Embryonic facial prominence (tissue), 1 donor: ENCODE results near the gene CLEC19A.
"Not testable (repeated sequence)": the region's sequence is repeated elsewhere in the genome, so short reads cannot be mapped to it uniquely, and the experiment has no call there.

Source experiments
- DNase-seq: peaks from one replicate; pipeline ENCODE4 v3.0.0-alpha.2; 2016; ENCODE audit errors: extremely low spot score

Gene CLEC19A

DNA sequence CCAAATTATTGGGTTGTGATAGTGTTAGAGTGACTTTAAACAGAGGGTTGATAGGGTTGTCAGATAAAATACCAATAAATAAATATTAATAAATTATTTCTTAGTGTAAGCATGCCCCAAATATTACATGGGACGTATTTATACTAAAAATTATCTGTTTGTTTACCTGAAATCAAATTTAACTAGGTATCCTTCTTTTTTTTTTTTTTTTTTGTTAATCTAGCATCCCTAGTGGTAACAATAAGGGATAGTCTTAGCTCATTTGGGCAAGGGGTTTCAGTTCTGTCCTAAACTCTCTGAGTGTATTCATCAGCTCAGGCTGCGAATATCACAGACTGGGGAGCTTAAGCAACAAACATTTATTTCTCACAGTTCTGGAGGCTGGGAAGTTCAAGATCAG is 1.3 kb downstream of the CLEC19A start:
- no peak for DNase-seq

DNA sequence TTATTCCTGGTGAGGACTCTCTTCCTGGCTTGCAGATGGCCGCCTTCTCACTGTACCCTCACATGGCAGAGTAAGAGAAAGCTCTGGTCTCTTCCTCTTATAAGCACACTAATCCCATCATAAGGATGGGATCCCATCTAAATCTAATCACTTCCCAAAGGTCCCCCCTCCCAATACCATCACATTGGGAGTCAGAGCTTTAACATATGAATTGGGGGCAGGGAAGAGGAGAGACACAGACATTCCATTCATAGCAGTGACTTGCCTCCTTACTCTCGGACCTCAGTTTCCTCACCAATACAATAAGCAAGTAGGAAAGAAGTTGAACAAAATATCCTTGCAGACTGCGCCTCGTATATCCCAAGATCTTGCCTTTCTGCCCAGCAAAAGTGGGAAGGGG is 1.7 kb downstream of the CLEC19A start:
- DNase-seq, result no peak

DNA sequence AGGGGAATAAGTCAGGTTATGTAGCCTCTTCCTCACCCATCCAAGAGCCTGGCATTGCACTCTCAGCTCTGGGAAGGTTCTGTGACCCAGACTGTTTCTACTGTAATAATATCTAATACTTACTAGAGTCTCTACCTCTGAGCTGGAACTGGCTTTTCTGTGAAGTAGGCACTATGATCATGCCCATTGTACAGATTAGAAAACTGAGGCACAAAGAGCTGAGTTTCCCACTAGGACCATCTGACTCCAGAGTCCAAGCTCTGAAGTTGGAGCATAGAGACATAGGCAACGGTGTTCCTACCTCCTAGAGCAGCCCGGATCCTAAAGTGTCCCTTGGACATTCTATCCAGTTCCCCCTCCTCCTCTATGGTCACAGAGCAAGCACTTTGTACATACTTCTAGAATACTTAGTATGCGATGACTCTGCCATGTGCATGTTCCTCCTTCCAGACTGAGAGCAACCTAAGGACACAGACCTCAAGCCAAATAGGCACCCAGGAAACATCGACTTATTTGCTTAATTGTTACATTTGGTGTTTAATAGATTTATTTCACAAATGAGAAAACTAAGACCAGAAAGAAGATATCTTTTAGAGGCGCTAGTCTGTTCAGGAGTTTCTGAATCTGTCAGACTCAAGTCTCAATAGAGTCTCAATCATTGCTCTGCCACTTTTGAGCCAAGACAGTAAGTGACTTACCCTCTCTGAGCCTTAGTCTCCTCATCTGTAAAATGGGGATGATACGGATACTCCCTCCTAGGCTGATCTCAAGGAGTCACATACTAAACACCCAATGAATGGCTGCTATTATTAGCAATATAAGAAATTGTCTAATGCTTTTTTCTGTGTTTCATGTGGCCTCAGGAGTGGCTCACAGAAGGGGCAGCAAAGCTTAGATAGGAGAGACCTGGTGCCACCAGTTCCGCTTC is 3.6 kb downstream of the CLEC19A start:
- no peak for DNase-seq

DNA sequence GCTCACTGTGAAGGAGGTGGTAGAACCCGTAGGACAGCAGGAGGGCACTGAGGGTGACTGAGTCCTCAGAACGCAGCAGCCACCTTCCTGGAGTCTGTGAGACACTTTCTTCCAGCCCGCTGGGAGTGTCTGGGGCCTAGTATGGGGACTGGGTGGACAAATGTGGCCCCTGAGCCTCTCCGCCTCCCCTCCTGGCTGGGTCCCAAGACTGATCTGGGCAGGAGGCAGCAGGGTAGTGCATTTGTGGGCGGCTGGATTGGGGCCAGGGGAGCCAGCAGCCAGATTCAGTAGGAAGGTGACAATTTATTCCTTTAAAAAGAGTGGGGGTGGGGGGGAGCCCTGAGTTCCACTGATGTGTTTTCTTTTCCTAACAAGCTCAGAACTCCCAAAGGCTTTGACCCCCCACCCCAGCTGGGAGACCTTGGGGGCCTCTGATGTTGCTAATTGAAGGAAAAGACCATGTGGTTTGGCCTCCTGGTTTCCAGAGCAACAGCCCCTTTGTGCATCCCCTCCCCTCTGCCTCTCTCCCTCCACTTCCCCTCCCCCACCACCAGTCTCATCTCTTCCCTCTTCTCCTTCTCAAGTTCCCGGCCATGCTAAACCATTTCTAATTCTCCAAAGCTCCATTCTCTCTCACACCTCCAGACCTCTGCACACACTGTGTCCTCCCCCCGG is 4.4 kb downstream of the CLEC19A start:
- no peak for DNase-seq

DNA sequence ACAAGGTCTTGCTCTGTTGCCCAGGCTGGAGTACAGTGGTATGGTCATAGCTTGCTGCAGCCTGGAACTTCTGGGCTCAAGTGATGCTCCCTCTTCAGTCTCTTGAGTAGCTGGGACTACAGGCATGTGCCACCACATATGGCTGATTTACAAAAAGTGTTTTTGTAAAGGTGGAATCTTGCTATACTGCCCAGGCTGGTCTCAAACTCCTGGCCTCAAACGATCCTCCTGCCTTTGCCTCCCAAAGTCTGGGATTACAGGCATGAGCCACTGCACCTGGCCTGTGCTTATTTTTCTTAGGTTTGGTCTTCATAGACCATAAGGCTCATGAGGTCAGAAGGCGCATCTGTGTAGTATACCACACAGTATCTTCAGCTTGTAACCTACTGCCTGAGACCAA is 5.3 kb downstream of the CLEC19A start:
- DNase-seq, result no peak

DNA sequence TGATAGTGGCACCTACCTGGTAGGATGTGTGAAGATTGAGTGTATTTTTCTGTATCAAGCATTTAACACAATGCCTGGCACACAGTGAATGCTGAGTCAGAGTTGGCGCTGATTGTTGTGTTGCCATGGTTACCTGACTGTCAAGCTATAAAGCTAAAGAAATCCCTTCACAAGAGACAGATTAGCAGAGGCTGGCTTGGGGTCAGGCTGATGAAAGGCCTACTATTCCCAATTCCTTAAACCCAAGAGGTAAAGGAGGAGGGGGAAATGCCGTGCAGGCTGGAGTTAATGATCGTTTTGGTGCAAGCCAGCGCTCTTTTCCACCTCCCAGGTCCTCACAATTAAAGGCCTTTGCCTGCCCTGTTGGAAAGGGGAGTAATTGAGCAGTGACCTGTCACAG is 5.9 kb downstream of the CLEC19A start:
- DNase-seq, result no peak

DNA sequence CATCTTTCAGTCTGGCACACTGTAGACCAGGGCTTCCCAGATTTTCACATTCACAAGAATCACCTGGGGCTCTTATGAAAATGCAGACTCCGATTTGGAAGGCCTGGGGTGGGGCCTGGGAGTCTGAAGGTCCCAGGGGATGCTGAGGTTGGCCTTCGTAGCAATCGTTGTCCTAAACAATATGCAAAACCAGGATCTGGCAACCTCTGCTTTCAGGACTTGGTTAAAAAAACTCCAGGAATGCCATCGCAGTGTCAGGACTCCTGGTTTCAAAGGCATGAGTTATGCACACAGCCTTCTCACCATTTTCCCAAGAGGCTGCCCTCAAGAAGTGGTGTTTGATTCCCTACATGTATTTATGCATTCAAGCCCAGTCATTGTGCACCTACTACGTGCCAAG is 6.7 kb downstream of the CLEC19A start:
- DNase-seq, result no peak

DNA sequence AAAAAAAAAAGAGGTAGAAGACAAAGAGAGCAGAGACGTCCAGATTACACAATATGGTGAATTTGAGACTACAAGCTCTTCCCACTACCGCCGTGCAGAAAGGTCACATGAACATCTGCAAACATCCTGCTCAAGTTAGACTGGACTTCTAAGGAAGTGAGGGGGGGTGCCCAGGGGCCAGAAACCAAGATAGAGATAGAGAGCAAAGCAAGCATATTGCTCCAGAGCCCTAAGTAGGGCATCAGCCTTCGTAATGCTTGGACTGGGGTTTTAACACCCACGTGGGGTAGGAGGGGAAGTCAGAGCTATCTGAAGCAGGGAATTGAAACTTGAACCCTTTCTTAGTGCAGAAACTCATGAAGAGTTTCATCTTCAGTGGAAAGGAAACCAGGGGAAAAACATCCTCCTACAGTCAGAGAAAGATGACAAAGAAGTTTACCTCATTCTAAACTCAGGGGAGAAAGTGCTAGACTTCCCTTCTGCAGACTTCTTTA is 8.7 kb downstream of the CLEC19A start:
- no peak for DNase-seq

DNA sequence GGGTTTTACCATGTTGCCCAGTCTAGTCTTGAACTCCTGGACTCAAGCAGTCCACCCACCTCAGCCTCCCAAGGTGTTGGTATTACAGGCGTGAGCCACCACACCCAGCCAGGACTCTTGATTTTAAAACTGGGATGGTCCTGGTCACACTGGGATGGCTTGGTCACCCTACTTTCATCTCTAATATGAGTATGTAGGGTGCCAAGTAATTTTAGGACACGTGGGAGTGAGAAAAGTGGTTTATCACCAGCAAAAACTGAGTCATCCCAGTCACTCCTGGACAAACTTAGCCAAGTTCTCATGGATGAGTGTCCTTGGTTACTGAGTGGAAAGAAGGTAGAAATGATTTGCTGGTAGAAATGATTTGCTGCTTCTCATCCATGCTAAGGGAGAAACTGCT is 9.9 kb downstream of the CLEC19A start:
- DNase-seq, result no peak

DNA sequence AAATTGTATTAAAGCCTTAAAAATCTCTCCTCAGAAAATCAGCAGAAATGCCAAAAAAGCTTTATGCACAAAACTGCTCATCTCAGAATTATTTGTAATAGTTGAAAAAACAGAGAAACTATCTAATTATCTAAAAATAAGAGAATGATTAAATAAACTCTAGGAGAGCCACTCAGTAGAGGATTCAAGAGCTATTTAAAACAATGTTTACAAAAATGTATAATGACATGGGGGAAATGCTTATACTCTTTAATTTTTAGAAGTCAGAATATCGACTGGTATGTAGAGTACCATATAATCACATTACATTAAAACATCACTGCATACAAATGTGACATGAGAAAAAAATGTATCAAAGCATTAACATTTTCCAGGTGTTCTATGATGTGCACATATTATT is 11.9 kb downstream of the CLEC19A start:
- DNase-seq, result no peak

DNA sequence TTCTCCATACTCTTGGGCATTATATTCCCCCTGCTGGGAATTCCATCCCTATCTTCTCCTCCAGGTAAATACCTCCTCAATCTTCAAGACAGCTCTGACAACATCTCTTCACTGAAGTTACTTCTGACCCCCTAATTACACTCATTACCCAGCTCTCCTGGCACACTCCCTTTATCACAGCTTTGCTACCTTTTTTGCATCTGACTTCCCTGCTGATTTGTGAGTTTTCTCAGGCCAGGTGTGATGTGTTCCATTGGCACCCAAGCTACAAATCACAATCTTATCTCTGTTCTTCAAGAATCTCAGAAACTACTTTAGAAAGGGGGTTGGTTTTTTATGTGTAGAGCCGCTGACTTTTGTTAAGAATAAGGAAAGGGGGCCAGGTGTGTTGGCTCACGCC is 14.0 kb downstream of the CLEC19A start:
- DNase-seq, result no peak

DNA sequence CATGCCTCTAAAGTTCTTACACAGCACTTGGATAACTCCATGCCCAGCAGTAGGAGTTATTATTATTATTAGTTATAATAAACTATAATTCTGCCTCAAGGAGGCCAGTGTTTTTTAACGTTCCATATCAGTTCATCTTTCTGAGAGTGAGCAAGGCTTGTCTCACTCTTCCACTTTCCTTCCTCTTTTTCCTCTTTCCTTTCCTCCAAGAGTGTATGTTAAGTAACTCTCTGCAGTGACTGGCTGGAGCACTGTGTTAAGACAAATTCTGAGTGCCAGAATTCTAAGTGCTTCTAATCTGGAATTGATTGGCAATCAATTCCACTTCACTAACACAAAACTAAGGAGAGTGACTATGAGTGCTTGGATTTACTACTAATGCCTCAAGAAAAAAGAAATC is 16.4 kb downstream of the CLEC19A start:
- no peak for DNase-seq

DNA sequence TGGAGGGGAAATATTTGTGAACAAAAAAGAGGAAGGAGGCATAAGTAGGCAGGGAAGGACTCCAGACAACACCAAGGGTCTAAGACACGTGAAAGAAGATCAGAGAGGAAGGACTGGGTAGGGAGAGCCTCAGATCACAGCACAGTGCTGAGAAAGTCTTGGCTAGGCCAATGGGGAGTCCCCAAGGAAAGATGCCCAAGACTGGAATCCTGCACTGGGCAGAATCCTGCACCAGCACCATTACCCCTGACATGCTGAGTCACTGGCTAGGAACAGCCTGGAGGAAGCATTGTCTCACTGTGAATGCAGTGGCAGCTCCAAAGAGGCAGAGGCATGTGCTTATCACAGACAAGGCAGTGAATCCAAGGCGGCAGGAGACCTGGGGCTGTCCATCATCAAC is 19.2 kb downstream of the CLEC19A start:
- DNase-seq, result no peak

DNA sequence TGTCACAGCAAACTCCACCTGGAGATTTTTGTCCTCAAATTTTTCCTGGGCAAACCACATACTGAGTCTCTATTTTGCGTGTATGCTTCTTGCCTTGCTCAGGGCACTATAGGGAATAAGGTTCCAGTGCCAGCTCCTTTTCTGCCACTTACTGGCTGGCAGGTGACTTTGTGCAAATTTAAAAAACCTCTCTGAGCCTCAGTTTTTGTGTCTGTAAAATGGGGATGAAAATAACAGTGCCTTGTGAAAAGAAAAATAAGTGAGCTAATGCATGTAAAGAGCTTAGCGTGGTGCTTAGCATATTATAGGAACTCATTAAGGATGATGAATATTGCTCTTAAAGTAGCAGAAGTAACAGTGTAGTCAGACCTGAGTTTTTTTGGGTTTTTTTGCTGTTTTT is 19.9 kb downstream of the CLEC19A start:
- no peak for DNase-seq

DNA sequence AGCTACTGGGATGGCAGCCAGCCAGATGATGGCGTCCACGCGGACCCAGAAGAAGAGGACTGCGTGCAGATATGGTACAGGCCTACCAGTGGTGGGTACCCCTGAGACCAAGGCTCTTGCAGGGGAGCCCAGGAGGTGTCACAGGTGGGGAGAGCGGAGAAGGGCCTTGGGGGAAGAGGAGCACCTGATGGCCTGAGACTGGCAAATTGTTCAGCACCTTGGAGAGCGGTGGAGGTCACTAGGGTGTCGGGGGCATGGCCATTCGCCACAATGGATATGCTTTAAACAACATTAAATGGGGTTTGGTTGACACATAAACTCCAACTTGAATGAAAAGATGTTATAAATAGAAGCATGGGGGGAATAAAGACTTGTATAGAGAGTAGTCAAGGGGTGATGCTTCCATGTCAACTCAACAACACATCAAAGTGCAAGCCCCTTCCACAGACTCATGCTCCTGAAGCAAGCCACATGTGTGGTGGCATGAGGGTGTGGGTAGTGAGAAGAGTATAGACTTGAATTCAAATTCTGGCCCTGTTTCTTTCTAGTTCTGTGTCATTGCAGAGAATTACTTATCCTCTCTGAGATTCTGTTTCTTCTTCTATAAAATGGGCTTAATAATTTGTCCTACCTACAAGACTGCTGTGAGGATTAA is 22.2 kb downstream of the CLEC19A start:
- DNase-seq, result no peak

DNA sequence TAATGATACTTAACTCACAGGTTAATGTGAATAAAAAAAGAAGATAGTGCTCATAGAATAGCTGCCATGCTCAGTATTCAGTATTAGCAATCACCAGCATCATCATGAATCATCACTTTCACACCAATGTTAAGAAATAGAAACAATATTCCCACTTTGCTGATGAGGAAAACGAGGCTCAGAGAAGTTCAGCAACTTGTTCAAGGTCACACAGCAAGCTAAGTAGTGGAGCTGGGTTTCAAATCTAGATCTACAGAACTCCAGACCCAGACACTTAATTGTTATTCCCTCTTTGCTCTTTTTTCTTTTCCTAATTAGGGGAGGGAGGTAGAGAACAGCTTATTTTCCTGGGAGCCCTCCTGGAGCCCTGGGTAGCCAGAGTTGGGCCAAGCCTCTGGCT is 22.9 kb downstream of the CLEC19A start:
- no peak for DNase-seq

DNA sequence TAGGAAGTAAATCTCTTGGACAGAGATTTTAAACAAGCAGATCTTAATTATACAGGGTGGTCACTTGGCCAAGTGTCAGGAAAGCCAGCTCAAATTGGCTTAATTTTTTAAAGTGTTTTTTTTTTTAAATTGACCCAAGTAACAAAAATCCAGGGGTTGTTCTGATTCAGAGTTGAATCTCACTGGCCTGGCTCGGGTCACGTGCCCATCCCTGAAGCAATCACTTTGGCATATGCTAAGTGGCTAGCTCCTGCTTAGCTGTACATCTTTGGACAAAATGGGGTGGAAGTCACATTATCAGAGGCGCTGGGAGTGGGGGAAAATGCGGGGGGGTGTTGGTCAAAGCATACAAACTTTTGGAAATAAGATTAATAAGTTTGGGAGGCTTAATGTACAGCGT is 23.6 kb downstream of the CLEC19A start:
- no peak for DNase-seq

DNA sequence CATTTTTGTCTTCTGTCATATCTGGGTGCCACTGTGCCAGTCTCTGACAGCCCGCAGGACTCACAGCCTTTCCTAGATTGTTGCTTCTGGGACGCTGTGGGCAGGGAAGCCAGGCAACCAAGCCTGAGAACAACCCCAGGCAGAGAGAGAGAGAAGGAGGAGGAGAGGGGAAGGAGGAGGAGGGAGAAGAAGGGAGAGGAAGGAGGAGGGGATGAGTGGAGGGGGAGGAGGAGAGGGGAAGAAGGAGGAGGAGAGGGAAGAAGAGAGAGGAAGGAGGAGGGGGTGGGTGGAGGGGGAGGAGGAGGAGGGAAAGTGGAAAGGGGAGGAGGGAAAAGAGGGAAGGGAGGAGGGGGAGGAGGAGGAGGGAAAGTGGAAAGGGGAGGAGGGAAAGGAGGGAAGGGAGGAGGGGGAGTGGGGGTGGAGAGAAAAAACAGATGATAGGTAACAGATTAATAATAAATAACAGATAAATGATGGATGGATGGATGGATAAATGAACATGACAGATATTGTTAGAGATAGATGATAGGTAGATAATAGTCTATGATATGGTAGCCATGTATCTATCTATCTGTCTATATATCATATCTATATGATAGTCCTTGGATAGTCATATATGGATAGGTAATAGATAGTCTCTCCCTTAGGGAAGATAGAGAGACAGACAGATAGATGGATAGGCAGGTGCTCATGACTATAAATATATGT is 29.3 kb downstream of the CLEC19A start:
- DNase-seq, result no peak

DNA sequence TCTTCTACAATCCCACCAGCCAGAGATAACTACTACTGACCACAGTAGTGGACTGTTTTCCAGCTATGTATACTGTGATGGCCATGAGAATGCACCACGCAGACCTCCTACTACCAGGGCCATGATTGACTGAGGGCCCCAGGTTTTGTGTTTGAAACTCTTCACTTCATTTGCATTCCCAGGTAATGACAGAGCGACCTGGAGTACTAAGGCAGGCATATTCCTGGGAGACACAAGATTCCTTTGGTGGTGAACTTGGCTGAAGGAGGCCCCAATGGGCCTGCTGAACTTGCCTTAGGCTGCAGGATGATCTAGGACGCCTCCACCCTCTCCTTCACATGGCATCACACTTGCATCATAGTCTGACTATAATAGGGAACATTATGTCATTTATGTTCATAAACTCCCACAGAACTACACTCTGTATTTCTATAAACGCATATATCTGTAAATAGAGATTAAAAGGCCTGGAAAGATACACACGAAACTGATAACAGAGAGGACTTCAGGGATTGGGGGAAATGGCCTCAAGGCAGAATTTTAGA is 30.4 kb downstream of the CLEC19A start:
- DNase-seq, result no peak

DNA sequence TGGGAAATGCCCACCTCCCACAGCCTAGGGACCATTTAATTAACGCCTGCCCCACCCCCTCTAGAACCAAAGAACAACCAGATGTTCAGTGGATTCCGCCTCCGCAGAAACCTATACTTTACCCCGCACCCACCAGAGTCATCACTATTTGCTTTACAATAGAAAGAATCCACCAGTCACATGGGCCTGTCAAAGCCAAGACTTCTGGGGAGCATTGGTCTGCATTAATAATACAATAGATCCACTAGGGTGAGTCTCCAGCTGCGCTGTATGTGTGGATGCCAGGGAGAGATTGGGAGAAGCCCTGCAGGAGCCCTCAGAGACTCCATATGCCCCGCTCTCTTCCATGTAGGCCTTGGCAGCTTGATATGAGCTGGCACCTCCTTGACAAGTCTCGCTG is 31.3 kb downstream of the CLEC19A start:
- no peak for DNase-seq

DNA sequence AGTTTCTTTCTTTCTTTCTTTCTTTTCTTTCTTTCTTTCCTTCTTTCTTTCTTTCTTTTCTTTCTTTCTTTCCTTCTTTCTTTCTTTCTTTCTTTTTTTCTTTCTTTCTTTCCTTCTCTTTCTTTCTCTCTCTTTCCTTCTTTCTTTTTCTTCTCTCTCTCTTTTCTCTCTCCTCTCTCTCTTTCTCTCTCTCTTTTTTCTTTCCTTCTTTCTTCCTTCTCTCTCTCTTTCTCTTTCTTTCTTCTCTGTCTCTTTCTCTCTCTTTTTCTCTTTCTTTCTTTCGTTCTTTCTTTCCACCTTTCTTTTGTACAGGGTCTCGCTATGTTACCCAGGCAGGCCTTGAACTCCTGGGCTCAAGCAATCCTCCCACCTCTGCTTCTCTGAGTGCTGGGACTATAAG is 35.7 kb downstream of the CLEC19A start:
- not testable (repeated sequence) for DNase-seq

DNA sequence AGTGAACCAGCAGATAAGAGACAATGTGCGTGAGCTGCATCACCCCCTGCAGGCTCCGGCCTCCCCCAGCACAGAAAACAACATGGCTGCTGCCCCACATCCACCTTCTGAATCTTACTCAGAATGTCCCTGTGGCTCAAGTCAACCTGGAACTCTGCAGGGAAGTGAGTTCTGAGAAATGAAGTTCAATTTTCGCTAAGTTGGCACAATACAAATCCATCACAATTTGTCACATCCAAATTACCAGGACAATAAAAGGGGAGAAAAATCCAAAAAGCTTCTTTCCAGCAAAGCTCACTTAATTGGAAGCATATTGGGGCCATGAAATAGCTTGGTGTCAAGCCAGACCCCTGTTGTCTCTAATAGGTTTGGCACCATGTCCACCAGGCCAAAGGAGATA is 38.1 kb downstream of the CLEC19A start:
- DNase-seq, result no peak
